Natural killer cell (primary cell): ENCODE measurements around the gene CAMTA1. TPM values are rescaled to one million over a fixed set of nuclear protein-coding genes. Genes with fewer than 3 reads are reported as not detected.
"Not testable (repeated sequence)": the region's sequence is repeated elsewhere in the genome, so short reads cannot be mapped to it uniquely, and the experiment has no call there.

Experiments
- ATAC-seq, 3 donors: fragments of 150-1000 bp in 2 of 3; fragments of 200-7000 bp in 1 of 3; cut with Tn5 transposase; 1 replicate in 1 of 3; 2 replicates in 2 of 3; pipeline ENCODE4 v1.10.0; 2021; ENCODE audit warnings: mild to moderate bottlenecking in 2 of 3, moderate library complexity in 2 of 3
- DNase-seq, 2 donors: peaks; one replicate each; pipeline versions ENCODE4 v3.0.0 to v3.0.0-alpha.2; 2013 to 2021; ENCODE audit warnings: mixed read lengths in 1 of 2
- H3K27ac ChIP-seq: one replicate; pipeline ENCODE4 v1.5.1; 2013; ENCODE audit warnings: mild to moderate bottlenecking, low read length
- H3K27me3 ChIP-seq: one replicate; pipeline ENCODE4 v1.6.1; 2013; ENCODE audit warnings: low read length; ENCODE audit not compliant: control insufficient read depth, insufficient read depth
- H3K36me3 ChIP-seq: one replicate; pipeline ENCODE4 v1.6.1; 2013; ENCODE audit warnings: low read length; ENCODE audit not compliant: control insufficient read depth, insufficient read depth
- H3K4me1 ChIP-seq: one replicate; pipeline ENCODE4 v1.6.1; 2013; ENCODE audit warnings: low read length; ENCODE audit not compliant: control insufficient read depth, insufficient read depth
- H3K4me3 ChIP-seq: one replicate; pipeline ENCODE4 v1.5.1; 2013; ENCODE audit warnings: low read length
- H3K9me3 ChIP-seq: one replicate; pipeline ENCODE4 v1.6.1; 2013; ENCODE audit warnings: low read length; ENCODE audit not compliant: control insufficient read depth, insufficient read depth
- H3K27ac Mint-ChIP-seq, 2 donors: one replicate each; pipeline ENCODE4 v1.8.0; 2022; ENCODE audit warnings: mild to moderate bottlenecking in 2 of 2, mixed read lengths in 2 of 2, moderate library complexity in 1 of 2
- H3K27me3 Mint-ChIP-seq, 2 donors: one replicate each; pipeline ENCODE4 v1.8.0; 2022; ENCODE audit warnings: low read depth in 2 of 2, mixed read lengths in 2 of 2
- H3K36me3 Mint-ChIP-seq: one replicate; pipeline ENCODE4 v1.8.0; 2022; ENCODE audit warnings: mixed read lengths
- H3K4me1 Mint-ChIP-seq, 2 donors: one replicate each; pipeline ENCODE4 v1.8.0; 2022; ENCODE audit warnings: mixed read lengths in 2 of 2
- H3K4me3 Mint-ChIP-seq: one replicate; pipeline ENCODE4 v1.8.0; 2022; ENCODE audit warnings: mild to moderate bottlenecking, moderate library complexity, mixed read lengths
- H3K9me3 Mint-ChIP-seq, 2 donors: one replicate each; pipeline ENCODE4 v1.8.0; 2022; ENCODE audit warnings: mixed read lengths in 2 of 2
- WGBS: methylation state at CpG from one replicate; pipeline ENCODE4 v1.1.7; 2013; ENCODE audit warnings: missing lambda C conversion rate; ENCODE audit not compliant: insufficient coverage; 5-methylcytosine and 5-hydroxymethylcytosine counted together
- intact Hi-C: fragments of 100-400 bp; cut with micrococcal nuclease; formaldehyde crosslinking; loops from one replicate; pipeline ENCODE4 v1.14.2; 2022
- total RNA-seq, 4 donors: library from RNA; stranded (reverse); fragments of 120-200 nt in 1 of 4; gene quantifications; one replicate each; pipeline versions ENCODE4 v1.2.3 to v1.2.4, GENCODE V29; 2013 to 2022
- TF ChIP-seq, protein P1 (sequence below): fragments of 200-600 bp; IDR thresholded peaks from one replicate; pipeline ENCODE4 v1.8.0; 2022; ENCODE audit warnings: antibody characterized with exemption

Gene CAMTA1
- total RNA-seq, 3 donors from 2014 or later (not counting 1 experiment from before 2014, with no cell fraction given), result 40.6 to 53.3 (median 44.9) TPM

GRCh38 chr1:6842301-6842700 lies 57.0 kb downstream of the CAMTA1 start:
- Histone ChIP-seq H3K36me3 (peaks cover 2% of the 10 kb centered on the region), H3K27me3 (no peaks in the 10 kb centered on the region), H3K27ac (no peak overlapping the region), H3K9me3 (no peaks in the 10 kb centered on the region), H3K4me3 (no peak overlapping the region), H3K4me1 (no peaks in the 10 kb centered on the region)
- H3K27me3 Mint-ChIP-seq, result no peaks in the 10 kb centered on the region
- WGBS, result 94% methylated on average over 8 of the region's 8 CpGs
- H3K27ac Mint-ChIP-seq, result no peak overlapping the region
- DNase-seq (no peak), ATAC-seq (no peak)
- no peaks in the 10 kb centered on the region for H3K9me3 Mint-ChIP-seq
- intact Hi-C loops, result no loop called here
- TF ChIP-seq, protein P1, sequence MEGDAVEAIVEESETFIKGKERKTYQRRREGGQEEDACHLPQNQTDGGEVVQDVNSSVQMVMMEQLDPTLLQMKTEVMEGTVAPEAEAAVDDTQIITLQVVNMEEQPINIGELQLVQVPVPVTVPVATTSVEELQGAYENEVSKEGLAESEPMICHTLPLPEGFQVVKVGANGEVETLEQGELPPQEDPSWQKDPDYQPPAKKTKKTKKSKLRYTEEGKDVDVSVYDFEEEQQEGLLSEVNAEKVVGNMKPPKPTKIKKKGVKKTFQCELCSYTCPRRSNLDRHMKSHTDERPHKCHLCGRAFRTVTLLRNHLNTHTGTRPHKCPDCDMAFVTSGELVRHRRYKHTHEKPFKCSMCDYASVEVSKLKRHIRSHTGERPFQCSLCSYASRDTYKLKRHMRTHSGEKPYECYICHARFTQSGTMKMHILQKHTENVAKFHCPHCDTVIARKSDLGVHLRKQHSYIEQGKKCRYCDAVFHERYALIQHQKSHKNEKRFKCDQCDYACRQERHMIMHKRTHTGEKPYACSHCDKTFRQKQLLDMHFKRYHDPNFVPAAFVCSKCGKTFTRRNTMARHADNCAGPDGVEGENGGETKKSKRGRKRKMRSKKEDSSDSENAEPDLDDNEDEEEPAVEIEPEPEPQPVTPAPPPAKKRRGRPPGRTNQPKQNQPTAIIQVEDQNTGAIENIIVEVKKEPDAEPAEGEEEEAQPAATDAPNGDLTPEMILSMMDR, result no peak
- H3K4me3 Mint-ChIP-seq, result no peak overlapping the region
- H3K4me1 Mint-ChIP-seq, result peaks cover 9 to 41% of the 10 kb centered on the region in 2 donors
- no peaks in the 10 kb centered on the region for H3K36me3 Mint-ChIP-seq

DNA sequence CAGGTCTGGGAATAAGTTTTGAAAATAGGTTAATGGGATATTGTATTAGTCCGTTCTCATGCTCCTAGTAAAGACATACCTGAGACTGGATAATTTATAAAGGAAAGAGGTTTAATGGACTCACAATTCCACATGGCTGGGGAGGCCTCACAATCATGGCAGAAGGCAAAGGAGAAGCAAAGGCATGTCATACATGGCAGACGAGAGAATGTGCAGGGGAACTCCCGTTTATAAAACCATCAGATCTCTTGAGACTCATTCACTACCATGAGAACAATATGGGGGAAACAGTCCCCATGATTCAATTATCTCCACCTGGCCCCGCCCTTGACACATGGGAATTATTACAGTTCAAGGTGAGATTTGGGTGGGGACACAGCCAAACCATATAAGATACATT lies 60.5 kb downstream of the CAMTA1 start:
- H3K9me3 ChIP-seq, H3K27me3 Mint-ChIP-seq, DNase-seq, H3K4me3 ChIP-seq, intact Hi-C loops, ATAC-seq, H3K4me3 Mint-ChIP-seq, H3K36me3 Mint-ChIP-seq, H3K27ac Mint-ChIP-seq, H3K27me3 ChIP-seq, H3K9me3 Mint-ChIP-seq, H3K36me3 ChIP-seq, H3K27ac ChIP-seq, H3K4me1 ChIP-seq: not testable (repeated sequence)
- WGBS, result 97% methylated on average over 4 of the region's 4 CpGs
- peaks cover 17 to 33% of the 10 kb centered on the region in 2 donors for H3K4me1 Mint-ChIP-seq

DNA sequence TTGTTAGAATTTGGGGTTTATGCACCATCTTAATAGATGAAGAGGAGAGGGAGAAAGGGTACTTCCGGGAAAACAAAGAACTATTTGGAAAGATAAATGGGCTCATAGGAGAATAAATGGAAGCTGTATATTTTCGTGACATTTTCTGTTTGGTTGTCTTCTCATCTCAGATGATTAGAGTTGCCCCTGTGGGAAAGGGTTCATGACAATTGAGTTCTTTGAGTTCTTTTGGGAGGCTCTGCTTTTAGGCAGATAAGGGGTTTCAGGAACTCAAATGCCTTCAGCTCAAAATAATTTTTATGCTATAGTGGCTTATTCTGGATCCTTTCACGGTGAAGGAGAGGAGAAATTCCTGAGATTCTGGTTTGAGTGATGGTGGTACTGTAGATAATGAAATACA lies 63.6 kb downstream of the CAMTA1 start:
- H3K27me3 ChIP-seq, result no peaks in the 10 kb centered on the region

DNA sequence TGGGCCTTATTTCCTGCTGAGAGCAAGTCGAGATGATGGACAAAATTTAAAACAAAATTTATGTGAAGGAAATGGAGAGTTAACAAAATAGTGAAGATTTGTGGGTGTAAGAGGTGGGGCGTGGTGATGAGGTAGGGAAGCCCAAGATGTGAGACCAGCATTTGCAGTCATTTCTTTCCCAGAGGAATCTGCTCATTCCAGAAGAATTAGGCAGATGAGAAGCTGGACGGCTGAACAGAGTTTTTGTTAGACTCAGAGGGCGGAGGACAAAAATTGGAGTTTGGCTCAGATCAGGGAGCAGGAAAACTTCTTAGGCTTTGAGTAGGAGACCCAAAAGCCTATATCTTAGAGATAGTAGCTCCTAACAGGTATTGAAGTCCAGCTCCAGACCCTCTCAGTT lies 65.3 kb downstream of the CAMTA1 start:
- TF ChIP-seq, protein P1, result no peak
- Mint-ChIP-seq H3K9me3 (no peaks in the 10 kb centered on the region), H3K36me3 (no peaks in the 10 kb centered on the region), H3K27ac (no peak overlapping the region), H3K4me3 (no peak overlapping the region), H3K27me3 (no peaks in the 10 kb centered on the region), H3K4me1 (peaks cover 13 to 21% of the 10 kb centered on the region in 2 donors)
- 94% methylated on average over 4 of the region's 4 CpGs for WGBS
- H3K4me1 ChIP-seq, result no peaks in the 10 kb centered on the region
- H3K9me3 ChIP-seq, result no peaks in the 10 kb centered on the region
- no peak overlapping the region for H3K27ac ChIP-seq
- DNase-seq, result no peak
- intact Hi-C loops, result no loop called here
- no peak for ATAC-seq
- no peak overlapping the region for H3K4me3 ChIP-seq
- peaks cover 5% of the 10 kb centered on the region for H3K36me3 ChIP-seq
- no peaks in the 10 kb centered on the region for H3K27me3 ChIP-seq

More for the DNA sequence above, 63.6 kb downstream of the CAMTA1 start:
- no peaks in the 10 kb centered on the region for H3K9me3 ChIP-seq
- H3K4me3 Mint-ChIP-seq, result no peak overlapping the region
- DNase-seq (no peak), ATAC-seq (no peak)
- H3K27ac ChIP-seq, result no peak overlapping the region
- H3K4me1 ChIP-seq, result no peaks in the 10 kb centered on the region
- TF ChIP-seq, protein P1, result no peak
- no peak overlapping the region for H3K4me3 ChIP-seq
- no peaks in the 10 kb centered on the region for H3K27me3 Mint-ChIP-seq
- H3K9me3 Mint-ChIP-seq, result no peaks in the 10 kb centered on the region
- no peaks in the 10 kb centered on the region for H3K36me3 Mint-ChIP-seq
- H3K36me3 ChIP-seq, result peaks cover 5% of the 10 kb centered on the region
- no peak overlapping the region for H3K27ac Mint-ChIP-seq
- H3K4me1 Mint-ChIP-seq, result peaks cover 18 to 23% of the 10 kb centered on the region in 2 donors
- intact Hi-C loops, result no loop called here
- WGBS, result 94% methylated on average over 3 of the region's 3 CpGs
